GM21526 (cell line): Measurements from ENCODE around the gene TEKT2.

Source experiments
- ATAC-seq: cut with Tn5 transposase; IDR thresholded peaks from one replicate; pipeline ENCODE4 v1.9.1; 2021; ENCODE audit warnings: moderate library complexity; ENCODE audit not compliant: unreplicated experiment, low FRiP score

TEKT2 gene

DNA sequence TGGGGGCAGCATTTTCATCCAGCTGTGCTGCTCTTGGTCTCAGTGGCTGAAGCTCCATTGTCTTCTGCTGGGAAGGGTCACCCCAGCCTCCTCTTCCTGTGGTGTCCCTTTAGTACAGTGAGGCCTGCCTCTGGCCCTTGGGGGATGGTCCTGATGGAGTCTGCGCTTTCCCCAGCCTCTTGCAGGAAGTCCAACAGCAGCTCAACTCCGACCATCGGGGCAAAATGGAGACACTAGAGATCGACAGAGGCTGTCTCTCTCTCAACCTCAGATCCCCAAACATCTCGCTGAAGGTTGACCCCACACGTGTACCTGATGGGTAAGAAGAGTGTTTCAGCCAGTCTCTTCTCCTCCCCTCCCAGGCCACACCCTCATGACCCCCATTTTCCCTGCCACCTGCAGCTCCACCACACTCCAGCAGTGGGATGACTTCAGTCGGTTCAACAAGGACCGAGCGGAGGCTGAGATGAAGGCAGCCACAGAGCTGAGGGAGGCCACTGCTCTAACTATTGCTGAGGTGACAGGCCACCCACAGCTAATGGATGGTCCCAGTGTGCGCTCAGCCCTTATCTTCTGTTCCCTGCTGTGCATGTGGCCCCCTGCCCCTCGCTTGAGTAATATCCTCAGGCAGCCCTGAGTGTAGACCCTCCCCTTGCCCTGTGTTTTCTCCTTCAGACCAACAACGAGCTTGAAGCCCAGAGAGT lies 2.8 kb downstream of the TEKT2 start:
- ATAC-seq = no peak

DNA sequence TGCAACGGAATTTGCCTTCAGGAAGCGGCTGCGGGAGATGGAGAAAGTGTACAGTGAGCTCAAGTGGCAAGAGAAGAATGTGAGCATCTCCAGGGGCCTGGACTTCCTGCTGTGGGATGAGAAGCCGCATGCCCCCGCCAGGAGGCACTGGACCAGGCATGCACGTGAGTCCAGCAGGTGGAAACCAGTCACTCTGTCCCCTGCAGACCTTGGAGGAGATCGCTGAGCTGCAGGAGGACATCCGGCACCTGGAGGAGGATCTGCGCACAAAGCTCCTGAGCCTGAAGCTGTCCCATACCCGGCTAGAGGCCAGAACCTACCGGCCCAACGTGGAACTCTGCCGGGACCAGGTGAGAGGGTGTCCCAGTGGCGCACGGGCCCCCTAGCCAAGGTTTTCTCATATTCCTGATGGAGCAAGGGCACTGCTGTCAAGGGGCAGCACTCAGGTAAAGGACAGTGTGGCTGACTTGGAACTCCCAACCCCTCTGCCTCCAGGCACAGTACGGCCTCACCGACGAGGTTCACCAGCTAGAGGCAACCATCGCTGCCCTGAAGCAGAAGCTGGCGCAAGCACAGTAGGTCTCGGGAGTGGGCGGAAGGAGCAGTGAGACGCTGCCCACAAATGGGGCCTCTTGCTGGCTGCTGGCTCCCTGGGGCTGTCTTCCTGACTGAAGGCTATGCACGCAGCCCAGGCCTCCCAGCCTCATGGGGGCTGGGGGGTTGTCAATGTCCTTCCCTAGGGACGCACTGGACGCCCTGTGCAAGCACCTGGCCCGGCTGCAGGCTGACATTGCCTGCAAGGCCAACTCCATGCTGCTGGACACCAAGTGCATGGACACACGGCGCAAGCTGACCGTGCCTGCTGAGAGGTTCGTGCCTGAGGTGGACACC lies 3.6 kb downstream of the TEKT2 start:
- no peak for ATAC-seq

DNA sequence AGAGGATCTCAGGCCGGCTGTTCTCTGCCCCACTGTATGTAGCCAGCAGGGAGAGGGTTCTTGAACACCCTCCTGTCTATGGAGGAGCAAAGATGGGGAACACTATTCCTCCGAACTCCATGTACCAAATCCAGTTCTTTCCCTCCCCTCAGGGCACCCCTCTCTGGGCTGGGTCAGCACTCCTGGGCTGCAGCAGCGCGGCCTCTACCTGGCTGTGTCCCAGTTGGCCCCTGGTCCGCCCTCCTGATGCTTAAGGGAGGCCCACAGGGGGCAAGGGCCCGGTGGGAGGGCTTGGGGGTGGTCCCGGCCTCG lies 4.3 kb downstream of the TEKT2 start:
- no peak for ATAC-seq

DNA sequence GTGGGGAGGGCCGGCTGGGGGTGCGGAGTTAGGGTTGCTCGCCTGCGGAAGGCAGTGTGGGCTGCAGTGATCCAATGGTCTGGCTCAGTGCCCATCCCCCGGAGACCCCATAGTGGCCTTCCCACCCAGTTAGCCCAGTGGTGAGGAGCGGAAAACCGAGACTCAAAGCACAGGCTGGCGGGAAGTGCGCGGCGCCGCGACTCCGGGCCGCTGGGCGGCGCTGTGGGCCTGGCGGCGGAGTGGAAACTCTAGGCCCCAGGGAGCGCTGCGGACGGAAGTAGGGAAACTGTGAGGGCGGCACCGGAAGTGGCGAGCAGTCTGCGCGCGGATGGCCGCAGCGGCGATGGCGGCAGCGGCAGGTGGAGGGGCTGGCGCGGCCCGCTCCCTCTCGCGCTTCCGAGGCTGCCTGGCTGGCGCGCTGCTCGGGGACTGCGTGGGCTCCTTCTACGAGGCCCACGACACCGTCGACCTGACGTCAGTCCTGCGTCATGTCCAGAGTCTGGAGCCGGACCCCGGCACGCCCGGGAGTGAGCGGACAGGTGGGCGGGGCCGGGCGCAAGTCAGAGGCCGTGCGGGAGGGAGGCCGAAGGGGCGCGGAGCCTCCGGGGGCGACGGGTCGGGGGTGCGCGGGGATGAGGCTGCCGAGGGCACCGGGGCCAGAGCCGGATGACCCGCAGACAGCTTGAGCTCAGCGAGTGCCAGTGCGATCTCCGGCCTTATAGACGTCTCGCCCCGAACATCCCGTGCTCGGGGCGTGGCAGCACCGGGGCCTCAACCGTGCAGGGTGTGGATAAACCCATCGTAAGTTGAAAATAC lies 4.9 kb downstream of the TEKT2 start, which contains the start of gene ADPRS:
ADPRS (plus strand) TSS at position 316 of the 816 bp plus-strand sequence; CDS start at position 329, 13 bp downstream.
- peak; percentile 64 for ATAC-seq

- no peak for ATAC-seq
Measured at GRCh38 chr1:36089393-36090121, 5.7 kb downstream of the TEKT2 start.

- ATAC-seq = no peak
Measured at GRCh38 chr1:36091141-36091540, 7.2 kb downstream of the TEKT2 start.

DNA sequence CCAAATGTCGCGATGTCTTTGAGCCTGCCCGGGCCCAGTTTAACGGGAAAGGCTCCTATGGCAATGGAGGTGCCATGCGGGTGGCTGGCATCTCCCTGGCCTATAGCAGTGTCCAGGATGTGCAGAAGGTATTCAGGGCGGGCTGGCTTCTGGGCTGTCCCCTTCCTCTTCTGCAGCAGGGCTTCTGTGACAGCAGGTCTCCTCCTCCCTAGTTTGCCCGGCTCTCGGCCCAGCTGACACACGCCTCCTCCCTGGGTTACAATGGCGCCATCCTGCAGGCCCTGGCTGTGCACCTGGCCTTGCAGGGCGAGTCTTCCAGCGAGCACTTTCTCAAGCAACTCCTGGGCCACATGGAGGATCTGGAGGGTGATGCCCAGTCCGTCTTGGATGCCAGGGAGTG lies 7.8 kb downstream of the TEKT2 start:
- ATAC-seq = no peak

- no peak for ATAC-seq
Measured at GRCh38 chr1:36092166-36092797, 8.4 kb downstream of the TEKT2 start.

DNA sequence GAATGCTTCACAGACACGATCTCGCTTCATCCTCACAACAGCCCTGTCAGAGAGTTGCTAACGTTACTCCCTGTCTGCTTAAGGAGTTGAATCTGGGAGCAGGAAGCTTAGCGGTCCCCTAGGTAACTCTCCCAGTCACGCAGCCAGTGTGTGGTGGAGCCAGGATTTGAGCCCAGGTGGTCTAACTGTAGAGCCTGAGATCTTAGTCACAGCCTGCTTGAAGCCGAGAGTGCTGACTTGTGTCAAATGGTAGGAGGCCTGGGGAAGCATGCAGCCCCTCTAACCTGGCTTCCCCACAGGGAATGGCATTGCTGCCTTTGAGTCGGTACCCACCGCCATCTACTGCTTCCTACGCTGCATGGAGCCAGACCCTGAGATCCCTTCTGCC lies 8.9 kb downstream of the TEKT2 start:
- no peak for ATAC-seq

DNA sequence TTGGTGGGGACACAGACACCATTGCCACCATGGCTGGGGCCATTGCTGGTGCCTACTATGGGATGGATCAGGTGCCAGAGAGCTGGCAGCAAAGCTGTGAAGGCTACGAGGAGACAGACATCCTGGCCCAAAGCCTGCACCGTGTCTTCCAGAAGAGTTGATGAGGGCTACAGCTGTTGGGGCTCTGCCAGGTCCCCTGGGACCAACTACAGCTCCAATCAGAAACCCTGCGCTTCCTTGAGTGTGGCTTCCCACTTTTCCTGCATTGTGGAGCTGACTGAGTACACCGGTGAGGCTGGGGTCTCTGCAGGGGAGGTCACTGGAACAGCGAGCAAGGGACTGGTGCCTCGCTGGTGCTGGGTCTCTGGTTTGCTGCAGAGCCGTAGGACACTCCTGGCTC lies 9.3 kb downstream of the TEKT2 start:
- ATAC-seq = no peak

- no peak for ATAC-seq
Measured at GRCh38 chr1:36093929-36094328, 10.0 kb downstream of the TEKT2 start.

- ATAC-seq = no peak
Measured at GRCh38 chr1:36094621-36095061, 10.7 kb downstream of the TEKT2 start.

DNA sequence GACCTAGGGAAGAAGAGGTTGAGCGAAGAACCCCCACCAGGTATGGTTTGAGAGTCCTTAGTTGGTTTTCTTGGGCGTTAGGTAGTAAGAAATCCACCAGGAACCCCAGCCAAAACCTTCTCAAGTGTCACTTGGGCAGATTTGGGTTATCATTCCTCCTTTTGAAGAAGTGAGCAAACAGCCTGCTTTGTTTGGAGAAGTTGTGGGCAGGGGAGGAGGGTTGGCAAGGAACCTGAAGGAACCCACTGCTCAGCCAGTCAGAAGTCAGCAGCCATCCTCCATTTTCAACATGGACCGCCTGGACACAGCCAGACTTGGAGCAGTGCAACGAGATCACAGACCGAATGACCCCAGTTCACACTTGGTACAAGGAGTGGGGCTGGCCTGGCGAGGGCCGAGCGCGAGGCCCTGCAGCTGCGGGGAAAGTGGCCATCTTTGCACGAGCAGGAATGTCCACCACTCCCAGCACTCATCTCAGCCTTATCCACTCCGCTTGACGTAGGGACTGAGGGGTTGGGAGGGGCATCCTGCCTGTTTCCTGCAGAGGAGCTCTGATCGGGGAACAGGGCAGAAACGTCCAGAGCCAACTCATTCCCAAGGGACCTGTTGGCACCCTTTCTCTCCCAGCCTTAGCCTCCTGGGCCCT lies 12.0 kb downstream of the TEKT2 start:
- no peak for ATAC-seq

DNA sequence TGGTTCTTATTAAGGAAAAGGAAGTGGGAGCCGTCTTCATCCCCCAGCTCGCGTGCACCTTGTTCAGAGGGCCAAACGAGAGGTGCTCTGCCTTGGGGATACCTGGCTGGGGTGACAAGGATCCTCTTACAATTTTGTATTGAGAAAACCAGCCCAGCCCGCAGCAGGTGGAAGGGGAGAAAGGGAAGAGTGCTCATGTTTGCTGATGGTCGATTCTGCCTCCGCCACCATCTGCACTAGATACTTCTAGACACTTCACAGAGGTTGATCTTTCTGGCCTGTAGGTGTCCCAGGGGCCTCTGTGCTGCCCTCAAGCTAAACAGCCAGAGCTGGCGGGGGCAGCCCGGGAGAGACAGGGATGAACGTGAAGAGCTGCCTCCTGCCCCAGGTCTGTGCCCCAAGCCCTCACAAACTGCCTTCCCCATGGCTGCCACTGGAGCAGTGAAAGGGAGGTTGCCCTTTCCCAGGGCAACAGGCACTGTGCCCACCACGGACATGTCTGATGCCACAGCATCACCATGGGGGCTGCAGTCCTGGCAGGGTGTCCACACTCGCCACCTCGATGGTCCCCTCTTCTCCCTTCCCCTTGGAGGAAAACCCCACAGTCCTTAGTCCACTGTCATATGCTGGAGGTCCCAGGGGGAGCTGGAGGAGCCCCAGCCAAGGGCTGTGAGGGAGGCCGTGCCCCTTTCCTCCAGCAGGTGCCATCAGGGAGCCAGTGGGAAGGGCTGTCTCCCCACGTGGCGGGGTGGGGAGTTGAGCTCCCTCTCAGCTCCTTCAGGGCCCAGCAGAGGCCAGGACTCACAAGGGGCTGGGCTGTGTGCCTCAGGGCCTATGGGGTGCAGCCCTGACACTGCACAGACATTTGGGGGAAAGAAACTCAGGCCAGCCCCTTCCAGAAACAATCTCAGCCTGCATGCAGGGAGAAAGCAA lies 12.9 kb downstream of the TEKT2 start:
- ATAC-seq = no peak

GRCh38 chr1:36097693-36098585 lies 14.0 kb downstream of the TEKT2 start:
- no peak for ATAC-seq

GRCh38 chr1:36098650-36099365 lies 14.9 kb downstream of the TEKT2 start:
- ATAC-seq = no peak
